NCI-H345 (cell line): ENCODE results near the gene MRPL36.
"Not testable (repeated sequence)": the region's sequence is repeated elsewhere in the genome, so short reads cannot be mapped to it uniquely, and the experiment has no call there.

Experiments
- DNase-seq: peaks from one replicate; lab custom pipeline; 2025; lab: John Stamatoyannopoulos, UW

MRPL36 gene

DNA sequence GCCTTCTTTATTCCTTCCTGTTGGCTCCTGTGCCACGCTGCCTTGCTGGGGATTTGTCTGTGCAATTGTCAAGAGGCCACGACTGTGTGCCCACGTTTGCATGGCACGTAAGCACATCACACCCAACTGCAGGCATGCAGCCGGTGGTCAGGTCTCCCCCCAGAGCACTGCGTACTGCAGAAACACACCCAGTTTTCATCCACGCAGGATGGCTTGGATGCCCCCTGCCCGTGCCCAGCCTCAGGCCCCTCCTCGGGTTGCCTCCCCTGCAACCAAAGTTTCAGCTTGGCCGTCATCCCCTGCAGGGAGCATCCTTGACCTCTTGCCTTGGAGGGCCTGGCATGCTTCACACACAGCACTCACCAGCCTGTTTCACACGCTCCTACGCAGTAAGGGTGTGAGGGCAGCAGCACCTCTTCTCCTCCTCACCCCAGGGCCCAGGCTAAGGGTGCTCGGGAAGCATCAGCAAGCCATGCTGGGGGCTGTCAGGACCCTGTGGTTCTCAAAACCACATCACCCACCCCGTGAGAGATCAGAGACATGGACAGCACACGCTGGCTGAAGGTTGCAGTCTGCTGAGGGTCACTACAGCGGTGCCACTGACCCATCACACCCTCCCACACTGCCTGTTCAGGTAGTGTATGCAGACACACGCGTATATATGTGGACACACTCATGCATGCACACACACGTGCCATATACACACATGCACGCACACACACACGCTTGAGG lies 3.1 kb downstream of the MRPL36 start:
- DNase-seq, result no peak

DNA sequence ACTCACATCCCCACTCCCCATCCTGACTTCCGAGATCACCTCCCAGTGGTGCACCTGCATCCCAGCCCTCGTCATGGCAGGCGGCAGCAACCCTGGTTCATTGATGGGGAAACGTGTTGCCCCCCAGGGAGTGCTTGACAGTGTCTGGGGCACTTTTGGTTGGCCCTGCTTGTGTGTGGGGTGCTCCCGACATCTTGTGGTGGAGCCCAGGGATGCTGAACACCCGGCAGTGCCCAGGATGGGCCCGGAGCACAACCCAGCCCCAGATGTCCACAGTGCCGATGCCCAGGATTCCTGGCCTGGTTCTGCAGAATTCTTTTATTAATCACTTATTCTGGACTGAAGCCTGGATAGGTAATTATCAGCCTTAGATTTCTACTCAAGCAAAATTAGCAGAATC lies 3.7 kb downstream of the MRPL36 start:
- DNase-seq, result no peak

DNA sequence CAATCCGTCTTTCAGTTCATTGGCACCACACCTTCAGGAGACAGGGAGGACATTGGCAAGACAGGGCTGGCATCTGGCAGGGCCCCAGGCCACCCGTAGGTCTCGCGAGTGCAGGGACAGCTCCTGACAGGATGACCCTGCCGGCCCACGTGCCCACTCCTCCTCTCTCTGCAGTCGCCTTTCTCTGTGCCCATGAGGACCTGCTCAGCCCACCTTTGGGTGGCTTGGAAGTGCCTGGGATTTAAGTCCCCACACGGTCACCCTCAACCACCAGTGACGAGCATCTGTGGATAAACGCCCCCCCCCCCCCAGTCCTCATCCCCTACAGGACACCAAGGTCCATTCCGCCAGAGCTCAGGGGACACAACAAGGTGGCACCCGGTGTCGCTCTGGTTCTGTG lies 4.1 kb downstream of the MRPL36 start:
- no peak for DNase-seq

DNA sequence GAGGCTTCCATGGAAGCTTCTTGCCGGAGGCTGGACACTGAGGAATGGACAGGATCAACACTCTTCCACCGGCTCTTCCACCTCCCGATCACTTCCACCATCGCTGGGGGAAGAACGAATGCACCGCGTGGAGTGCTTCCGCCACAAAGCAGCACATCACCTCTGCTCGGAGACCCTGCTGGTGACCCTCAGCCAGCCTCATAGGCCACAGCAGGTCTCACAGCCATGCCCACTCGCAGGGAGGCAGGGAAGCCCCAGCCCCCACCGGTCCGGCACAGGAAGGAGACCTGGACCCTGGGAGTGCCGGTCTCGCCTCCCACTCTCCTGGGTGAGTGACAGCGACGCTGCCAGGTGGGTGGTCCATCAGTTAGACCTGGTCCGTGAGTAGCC lies 4.7 kb downstream of the MRPL36 start:
- DNase-seq, result no peak

DNA sequence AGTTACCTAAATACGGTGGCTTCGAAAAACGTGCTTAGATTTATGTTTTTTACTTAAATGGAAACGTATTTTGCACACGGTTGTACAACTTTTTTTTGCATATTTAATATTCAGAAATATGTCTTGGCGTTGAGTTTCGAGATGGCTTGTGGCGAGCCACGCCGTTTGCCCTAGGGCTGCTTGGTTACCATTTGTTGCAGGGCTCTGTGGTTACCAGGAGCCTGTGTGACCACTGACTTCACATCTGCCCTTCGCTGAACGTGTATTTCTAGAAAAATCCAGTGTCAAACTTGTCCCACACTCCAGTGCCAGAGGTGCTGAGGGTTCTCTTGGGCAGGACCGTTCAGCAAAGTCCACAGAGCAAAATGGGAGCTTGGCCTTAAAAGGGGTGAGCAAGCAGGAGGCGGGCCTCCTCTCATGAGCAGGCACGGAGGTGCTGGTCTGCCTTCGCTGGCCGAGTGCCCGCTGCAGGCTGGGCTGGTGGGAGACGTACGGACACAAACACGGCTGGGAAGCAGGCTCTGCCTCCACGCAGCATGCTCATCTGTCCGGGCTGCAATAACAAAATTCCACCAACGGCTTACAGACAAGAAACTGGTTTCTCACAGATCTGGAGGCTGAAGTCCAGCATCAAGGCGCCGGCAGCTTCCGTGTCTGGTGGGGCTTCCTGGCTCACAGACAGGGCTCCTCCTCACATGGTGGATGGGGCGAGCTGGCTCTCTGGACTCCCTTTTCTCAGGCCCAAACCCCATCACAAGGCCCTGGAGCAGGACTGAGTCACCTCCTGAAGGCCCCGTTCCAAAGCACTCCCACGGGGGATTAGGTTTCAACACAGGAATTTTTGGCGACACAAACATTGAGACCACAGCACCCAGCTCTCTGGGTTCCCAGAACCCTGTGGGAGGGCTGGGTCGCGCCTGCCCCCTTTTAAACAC lies 5.4 kb downstream of the MRPL36 start:
- no peak for DNase-seq

DNA sequence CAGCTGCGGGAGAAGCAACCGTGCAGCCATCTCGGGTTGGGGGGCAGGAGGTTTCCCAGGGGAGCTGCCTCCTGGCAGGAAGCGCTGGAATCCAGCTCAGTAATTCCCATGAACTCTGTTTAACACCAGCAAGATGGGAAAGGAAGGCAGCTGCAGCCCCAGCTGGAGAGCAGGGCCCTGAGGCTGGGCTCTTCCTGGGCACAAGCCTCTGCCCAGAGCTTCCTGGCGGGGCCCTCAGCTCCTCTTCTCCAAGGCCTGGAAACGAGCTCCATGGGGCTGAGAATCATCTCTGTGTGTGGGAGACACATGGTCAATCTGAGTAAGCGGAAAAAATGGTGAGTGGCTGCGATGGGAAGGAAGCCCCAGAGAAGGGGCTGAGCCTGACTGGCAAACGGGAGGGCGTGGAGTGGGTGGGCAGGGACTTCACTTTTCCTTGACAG lies 6.3 kb downstream of the MRPL36 start:
- DNase-seq, result no peak

DNA sequence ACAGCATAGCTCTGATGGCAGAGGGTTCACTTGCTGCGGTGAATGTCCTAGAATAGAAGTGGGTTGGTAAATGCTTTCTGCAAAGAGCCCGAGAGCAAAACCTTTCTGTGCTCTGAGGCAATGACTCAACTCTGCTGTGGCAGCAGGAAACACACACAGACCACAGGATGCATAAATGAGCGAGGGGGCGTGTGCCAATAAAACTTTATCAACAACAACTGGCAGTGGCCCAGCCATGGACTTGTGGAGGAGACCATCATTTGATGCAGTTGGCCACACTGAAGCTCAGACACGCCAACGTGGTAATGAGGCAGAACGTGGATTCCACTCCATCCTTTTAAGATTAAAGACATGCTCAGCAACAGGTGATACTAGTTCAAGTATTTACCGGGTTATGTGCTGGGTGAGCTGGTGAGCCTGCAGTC lies 6.8 kb downstream of the MRPL36 start:
- no peak for DNase-seq

DNA sequence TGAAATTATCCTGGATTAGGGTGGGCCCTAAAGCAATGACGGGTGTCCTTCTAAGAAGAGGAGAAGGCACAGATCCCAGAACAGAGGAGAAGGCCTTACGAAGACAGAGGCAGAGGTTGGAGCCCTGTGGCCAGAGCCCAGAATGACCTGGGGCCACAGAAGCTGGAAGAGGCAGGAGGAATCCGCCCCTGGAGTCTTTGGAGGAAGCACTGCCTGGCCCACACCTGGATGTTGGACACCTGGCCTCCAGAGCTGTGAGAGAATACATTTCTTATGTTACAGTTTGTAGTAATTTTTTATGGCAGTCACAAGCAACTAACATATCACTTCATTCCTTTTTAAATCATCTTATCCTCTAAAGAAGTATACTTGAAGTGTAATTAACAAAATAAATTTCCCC lies 8.5 kb downstream of the MRPL36 start:
- DNase-seq, result no peak

DNA sequence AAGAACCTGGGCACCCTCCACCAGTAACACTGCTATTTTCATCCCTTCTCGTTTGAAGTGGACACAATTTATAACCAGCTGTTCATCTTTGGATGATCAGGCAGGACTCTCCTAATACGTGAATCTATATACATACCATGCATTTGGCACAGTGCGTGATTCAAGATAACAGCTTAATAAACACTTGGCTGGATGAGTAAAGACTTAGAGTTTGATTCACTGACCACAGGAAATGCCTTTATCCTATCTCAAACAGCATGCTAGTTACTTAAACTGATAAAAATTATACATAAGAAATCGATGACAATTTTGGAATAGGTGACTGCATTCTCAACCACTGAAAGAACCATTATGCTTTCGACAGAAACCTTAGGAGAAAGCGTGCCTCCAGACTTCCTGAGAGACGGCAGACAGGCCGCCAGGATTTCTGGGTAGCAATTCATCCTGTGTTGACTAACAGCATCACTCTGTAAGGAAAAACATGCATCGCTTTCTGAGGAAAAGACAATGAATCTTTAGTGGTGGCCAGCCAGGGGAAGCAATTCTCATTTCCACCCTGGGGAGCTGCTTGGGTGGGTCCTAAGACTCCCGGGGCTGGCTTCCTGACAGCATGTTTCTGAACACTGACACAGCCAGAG lies 9.7 kb downstream of the MRPL36 start:
- DNase-seq, result no peak

DNA sequence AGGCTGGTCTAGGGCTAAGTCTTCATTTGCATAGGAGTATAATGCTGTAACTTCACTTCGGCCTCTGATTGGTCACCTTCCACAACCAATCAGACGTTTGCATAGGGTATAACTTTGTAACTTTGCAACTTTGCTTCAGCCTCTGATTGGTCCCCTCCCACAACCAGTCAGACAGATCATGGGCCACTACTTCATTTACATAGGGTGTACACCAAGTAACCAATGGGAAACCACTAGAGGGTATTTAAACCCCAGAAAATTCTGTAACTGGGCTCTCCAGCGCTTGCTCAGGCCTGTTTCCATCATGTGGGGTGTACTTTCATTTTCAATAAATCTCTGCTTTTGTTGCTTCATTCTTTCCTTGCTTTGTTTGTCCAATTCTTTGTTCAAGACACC lies 10.2 kb downstream of the MRPL36 start:
- DNase-seq, result not testable (repeated sequence)

DNA sequence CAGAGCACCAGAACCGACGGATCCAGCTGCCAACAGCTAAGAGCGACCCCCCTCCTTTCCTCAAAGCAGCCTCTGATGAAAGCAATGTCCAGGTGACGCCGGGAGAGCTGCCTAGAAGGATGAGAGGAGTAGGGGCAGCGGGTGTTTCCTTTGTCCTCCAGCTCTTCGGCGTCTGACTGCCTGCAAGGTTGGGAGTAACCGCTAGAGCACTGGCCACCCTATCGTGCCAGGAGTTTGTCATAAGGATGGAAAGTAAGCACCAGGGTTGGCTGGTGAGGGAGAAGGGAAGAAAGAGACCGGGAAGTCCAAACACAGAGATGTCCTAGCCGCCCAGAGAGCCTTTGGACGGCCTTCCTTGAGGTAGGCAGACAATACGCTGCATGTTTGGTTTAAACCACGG lies 10.8 kb downstream of the MRPL36 start:
- DNase-seq, result no peak

DNA sequence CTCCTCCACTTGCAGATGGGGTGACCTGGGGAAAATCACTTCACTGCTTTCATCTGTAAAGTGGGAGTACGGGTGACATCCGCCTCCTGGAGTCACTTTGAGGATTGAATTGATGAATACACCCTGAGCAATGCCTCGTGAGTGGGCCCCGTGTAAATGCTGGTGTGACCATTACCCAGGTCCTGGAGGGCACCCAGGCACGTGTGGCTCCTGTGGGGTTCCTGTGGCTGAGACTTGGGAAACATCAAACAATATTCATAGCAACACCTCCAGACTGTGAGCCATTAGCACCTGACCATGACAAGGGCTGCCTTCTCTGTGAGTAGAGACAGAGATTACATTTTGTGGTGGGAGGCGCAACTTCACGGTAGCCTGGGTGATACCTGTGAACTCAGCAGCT lies 11.4 kb downstream of the MRPL36 start:
- no peak for DNase-seq

DNA sequence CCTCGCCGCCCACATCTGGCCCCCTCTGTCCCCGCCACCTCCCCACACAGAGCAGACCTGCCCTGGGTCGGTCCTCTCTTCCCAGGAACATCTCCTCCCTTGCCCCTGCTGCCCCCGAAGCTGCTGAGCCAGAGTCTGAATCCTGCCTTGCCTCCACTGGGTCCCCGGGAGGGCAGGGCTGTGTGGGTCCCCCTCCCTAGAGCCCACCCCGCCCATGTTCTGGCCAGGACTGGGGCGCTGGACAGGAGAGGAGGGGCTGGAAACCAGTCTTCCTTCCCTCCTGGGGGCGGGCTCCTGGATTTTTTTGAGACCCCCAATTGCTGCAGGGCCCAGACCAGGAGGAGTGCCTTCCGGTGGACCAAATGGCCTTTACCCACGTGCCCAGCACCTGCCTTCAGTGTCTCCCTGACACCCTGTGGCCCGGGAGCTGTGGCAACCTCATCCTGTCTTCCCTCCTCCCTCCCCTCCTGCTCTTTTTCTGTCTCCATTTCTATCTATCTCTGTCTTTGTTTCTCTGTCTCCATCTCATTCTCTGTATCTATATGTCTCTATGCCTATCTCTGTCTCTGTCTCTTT lies 12.1 kb downstream of the MRPL36 start:
- no peak for DNase-seq

DNA sequence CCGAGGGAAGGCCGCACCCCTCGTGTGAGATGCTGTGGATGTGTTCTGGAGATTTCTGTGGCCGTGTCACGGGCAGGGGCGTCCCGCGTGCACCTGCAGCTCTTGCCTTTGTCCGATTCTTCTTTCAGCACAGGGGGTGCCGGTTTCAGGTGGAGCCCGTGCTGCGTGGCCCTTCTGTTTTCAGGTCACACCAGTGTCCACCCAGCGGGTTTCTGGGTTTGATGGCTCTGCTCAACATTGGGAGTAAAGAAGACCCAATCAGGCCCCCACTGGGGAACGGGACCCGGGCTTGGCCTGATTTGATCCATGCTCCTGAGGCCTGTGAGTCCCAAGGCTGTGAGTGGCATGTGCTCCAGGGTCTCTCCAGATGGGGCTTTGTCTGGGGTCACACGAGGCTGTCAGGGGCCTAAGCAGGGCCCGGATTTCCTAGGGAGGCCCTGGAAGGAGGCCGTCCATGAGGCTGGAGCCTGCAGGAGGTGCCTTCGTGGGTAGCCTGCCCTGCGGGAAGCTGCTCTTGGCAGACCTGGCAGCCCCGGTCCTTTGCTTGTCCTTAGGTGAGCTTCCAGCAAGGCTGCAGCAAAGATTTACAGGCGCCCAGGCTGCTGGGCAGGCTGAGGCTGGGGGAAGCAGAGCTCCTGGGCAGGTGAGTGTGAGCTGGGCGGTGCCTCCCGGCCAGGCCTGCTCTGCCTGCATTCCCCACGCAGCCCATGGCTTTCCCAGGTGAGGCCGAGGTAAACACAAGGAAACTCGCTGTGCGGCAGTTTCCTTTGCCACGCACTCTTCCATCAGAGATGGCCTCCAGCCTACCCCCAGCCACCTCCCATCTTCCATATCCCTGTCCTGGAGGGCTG lies 12.8 kb downstream of the MRPL36 start:
- DNase-seq, result no peak

DNA sequence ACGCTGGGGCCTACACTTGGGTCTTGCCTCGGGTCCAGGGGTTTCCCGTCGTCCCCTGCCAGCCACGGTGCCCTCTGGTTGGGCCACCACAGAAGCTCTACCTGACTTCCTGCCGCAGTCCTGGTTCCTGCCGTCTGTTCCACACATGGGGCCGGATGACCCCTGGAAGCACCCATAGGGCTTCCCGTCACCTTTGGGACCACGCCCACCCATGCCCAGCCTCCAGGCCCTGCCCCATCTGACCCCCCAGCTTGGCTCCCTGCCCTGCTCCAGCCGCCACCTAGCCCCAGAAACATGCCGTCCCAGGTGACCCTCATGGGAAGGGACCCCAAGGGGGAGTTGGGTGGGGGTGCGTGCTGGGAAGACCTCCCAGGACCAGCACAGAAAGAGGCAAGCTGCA lies 13.7 kb downstream of the MRPL36 start:
- DNase-seq, result no peak

DNA sequence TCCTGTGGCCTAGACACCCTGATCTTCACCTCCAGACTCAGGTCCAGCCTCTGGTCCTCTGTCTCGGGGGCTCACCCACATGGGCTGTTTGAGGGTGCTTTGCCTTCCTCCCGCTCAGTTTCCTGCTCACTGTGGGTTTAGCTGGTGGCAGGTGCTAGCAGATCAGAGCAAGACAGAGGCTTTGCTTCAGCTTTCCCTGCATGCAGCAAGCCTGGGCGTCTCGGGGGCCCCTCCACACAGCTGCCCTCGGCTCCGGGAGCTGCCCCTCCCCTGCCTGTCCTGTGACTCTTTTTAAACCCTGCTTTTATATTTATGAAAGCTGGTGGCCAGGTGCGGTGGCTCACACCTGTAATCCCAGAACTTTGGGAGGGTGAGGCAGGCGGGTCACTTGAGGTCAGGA lies 14.6 kb downstream of the MRPL36 start:
- no peak for DNase-seq

DNA sequence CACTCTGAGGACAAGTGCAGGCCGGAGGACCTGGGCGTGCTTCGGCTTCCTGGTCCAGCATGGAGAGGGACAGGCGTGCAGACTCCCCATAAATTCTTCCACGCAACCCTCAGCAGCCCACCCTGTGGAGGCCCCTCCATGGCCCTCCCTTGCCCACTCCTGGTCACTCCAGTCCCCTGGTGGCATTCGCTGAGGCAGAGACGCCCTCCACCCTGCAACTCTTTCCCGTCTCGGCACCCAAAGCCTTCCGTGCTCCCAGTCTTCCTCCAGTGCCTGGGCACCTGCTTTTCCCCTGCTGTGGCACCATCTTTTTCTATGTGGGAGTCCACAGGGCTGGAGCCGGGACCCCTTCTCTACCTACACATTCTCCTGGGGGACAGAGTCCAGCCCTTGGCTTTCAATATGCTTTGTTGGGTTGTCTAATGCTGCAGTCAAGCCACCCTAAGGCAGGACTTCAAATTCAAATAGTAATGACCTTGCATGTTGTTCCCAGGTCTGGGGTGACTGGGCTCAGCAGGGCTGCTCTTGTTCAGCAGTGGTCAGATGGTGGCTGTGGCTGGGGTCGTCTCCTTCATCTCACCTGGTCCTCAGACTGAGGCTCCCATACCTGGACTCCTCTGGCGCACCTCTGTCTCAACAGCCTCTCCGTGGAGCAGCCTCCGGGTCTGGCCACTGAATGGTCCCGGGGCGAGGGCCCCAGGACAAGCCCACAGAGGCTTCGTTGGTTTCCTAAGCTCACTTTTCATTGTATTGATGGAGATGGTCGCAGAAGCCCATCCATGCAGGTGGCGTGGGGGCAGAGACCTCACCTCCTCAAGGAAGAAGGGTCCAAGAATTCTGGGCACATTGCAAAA lies 15.2 kb downstream of the MRPL36 start:
- no peak for DNase-seq

DNA sequence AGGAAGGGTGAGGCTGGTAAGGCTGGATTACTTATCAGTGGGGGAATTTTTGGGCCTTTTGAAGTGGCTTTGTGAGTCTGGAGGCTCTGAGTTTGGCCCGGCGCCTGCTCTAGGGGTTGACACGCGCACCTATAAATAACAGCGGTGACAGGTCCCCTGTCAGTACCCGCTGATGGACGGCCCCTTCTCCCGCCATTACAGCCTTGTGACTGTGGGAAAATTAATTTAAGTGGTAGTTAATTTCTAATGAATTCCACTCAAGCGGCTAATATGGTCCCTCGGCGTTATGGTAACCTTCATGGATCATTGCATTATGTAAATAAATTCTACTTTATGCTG lies 16.5 kb downstream of the MRPL36 start:
- no peak for DNase-seq

DNA sequence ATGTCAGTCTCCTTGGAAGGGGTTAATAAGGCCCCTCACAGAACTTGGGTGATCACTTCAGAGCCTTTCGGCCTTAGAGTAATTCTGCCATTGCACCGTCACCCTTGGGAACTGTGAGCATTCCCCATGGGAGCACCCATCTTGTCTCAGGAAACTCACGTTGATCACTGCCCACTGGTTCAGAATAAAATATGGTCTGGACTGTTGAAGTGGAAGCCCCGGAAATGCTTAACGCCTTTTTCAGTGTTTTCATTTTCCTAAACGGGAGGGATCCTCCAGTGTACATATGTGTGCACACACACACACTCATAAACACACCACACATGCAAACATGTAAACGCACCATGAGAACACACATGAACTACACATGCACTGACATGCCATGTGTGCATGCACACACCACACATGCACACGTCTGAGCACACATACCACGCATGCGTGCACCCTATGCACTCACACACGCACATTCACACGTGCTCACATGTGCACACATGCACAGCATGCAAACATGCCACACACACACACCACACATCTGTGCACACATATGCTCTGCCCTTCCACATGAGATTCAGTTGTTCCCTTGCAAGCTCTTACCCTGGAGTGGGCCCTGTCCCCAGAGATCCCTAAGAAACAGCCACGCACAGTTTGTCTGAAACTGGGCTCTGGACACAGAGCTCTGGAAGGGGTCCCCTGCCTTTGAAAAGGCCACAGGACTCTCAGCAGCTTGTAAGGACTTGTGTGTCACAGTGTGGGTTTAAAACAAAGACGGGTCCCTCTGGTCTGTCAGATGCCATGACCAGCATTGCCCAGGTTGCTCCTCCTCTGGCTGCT lies 17.0 kb downstream of the MRPL36 start:
- no peak for DNase-seq
